Measurements from ENCODE around the gene SMR3B. TPM values are rescaled to one million over a fixed set of nuclear protein-coding genes. Genes with fewer than 3 reads are reported as not detected.

Gene SMR3B
- polyA plus RNA-seq, 1 donor from 2014 or later, result not detected

DNA sequence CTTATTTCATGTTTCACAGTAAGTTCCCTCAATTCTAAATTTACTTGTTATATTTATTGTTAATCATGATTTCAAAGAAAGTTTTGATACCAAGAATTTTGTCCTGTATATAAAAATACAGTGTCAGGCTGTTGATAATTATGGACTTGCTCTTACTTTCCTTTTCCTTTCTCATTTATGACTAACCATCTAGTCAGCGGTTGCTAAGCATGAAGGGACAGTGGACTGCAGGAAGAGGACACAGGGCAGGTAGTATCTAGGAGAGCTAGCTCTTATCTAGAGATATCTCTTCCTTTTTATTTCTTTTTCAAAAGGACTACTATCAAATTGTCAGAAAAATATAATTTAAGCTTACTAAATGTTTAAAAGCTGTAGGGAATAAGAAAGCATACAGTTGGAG lies 16.4 kb downstream of the SMR3B start:
- H3K27me3 Mint-ChIP-seq, result no peaks in the 10 kb centered on the region
- no peak overlapping the region for H3K4me3 Mint-ChIP-seq
- H3K9me3 Mint-ChIP-seq, result no peaks in the 10 kb centered on the region
- no peaks in the 10 kb centered on the region for H3K4me1 Mint-ChIP-seq
- no peak overlapping the region for H3K27ac Mint-ChIP-seq
- no peaks in the 10 kb centered on the region for H3K36me3 Mint-ChIP-seq

DNA sequence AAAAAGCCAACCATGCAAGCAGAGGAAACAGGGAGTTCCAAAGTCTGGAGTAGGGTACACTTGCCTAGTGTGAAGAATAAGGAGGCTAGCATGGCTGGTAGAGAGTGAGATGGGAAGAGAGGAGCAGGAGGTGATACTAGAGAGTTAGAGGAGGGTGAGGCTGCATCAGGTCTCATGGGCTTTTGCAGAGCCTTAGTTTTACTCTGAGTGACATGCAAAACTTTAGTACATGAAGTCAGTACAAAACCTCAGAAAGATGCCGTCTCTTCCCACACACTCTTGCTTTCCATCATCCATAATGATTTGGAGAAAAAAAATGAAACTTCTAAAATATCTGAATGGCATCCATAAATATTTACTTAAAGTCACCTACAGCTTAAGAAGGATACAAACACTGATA lies 19.8 kb downstream of the SMR3B start:
- peaks cover 0 to 5% (median 1%) of the 10 kb centered on the region in 3 donors for H3K4me1 Mint-ChIP-seq
- no peaks in the 10 kb centered on the region for H3K36me3 Mint-ChIP-seq
- no peak overlapping the region for H3K27ac Mint-ChIP-seq
- H3K4me3 Mint-ChIP-seq, result no peak overlapping the region
- H3K9me3 Mint-ChIP-seq, result no peaks in the 10 kb centered on the region
- H3K27me3 Mint-ChIP-seq, result no peaks in the 10 kb centered on the region

DNA sequence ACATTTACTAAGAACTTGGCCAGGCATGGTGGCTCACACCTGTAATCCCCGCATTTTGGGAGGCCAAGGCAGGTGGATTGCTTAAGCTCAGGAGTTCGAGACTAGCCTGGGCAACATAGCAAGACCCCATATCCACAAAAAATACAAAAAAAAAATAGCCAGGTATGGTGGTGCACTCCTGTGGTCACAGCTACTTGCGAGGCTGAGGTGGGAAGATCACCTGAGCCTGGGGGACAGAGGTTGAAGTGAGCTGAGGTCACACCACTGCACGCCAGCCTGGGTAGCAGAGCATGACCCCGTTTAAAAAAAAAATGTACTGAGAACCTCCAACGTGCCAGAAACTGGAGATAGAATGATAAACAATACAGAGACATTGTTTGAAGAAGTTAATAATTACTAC lies 22.8 kb downstream of the SMR3B start:
- Mint-ChIP-seq H3K36me3 (no peaks in the 10 kb centered on the region), H3K27me3 (no peaks in the 10 kb centered on the region), H3K4me1 (peaks cover 0 to 5% (median 1%) of the 10 kb centered on the region in 3 donors), H3K9me3 (peaks cover 0 to 2% (median 0%) of the 10 kb centered on the region in 3 donors), H3K4me3 (no peak overlapping the region), H3K27ac (no peak overlapping the region)

DNA sequence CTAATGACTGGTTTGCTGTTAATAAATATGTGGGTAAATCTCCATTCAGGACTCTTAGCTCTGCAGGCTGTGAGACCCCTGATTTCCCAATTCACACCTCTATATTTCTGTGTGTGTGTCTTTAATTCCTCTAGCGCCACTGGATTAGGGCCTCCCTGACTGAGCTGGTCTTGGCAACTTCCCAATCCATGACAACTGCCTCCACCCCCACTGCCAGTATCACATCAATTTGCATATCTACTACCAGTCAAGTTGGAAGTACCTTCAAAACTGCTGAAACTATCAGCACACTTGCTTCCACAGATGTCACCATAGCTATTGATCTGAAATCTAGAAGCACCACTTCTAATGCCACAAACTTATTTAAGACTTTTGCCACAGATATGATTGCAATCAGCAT lies 42.4 kb downstream of the SMR3B start:
- Mint-ChIP-seq H3K36me3 (peaks cover 2% of the 10 kb centered on the region), H3K4me1 (no peaks in the 10 kb centered on the region), H3K27me3 (no peaks in the 10 kb centered on the region), H3K4me3 (no peak overlapping the region), H3K27ac (no peak overlapping the region), H3K9me3 (peaks cover 4 to 9% (median 6%) of the 10 kb centered on the region in 3 donors)

DNA sequence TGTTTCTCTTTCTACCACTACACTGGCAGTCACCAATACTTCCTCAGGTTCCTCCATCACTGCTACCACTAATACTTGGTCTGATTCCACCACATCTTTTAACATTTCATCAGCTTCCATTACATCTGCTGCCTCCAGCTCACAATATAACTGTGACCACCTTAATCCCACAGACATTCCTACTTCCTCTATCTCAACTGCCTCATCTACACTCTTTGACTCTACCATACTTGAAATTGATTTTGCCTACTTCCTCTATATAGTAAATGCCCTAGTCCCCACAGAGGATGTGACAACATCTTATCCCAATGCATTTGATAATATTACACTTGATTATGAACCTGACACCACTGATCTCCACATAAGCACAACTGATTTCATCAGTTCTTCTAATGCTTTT lies 43.9 kb downstream of the SMR3B start:
- Mint-ChIP-seq H3K9me3 (peaks cover 4 to 9% (median 6%) of the 10 kb centered on the region in 3 donors), H3K27me3 (no peaks in the 10 kb centered on the region), H3K4me3 (no peak overlapping the region), H3K27ac (no peak overlapping the region), H3K4me1 (no peaks in the 10 kb centered on the region), H3K36me3 (peaks cover 2% of the 10 kb centered on the region)

DNA sequence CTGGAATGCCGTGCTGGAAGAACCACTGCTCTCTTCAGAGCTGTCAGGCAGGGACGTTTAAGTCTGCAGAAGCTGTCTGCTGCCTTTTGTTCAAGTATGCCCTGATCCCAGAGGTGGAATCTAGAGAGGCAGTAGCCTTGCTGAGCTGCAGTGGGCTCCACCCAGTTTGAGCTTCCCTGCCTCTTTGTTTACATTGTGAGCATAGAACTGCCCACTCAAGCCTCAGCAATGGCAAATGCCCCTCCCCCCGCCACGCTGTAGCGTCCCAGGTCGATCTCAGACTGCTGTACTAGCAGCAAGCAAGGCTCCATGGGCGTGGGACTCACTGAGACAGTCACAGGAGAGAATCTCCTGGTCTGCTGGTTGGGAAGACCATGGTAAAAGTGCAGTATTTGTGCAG lies 54.3 kb downstream of the SMR3B start:
- H3K27ac Mint-ChIP-seq, result no peak overlapping the region
- H3K9me3 Mint-ChIP-seq, result peaks cover 0 to 6% (median 4%) of the 10 kb centered on the region in 3 donors
- no peak overlapping the region for H3K4me3 Mint-ChIP-seq
- H3K36me3 Mint-ChIP-seq, result no peaks in the 10 kb centered on the region
- H3K4me1 Mint-ChIP-seq, result no peaks in the 10 kb centered on the region
- peaks cover 2% of the 10 kb centered on the region for H3K27me3 Mint-ChIP-seq

Other genes with a start within 250 kb of the SMR3B start
- gene PRR27, start 228.9 kb upstream of the SMR3B start, polyA plus RNA-seq, result not detected
- gene ODAM, start 187.4 kb upstream of the SMR3B start, polyA plus RNA-seq, result not detected
- not detected for gene FDCSP, start 157.0 kb upstream of the SMR3B start, polyA plus RNA-seq
- not detected for gene CSN3, start 140.5 kb upstream of the SMR3B start, polyA plus RNA-seq
- not detected for gene CABS1, start 48.1 kb upstream of the SMR3B start, polyA plus RNA-seq
- not detected for gene SMR3A, start 22.4 kb upstream of the SMR3B start, polyA plus RNA-seq
- gene OPRPN, start 14.8 kb downstream of the SMR3B start, polyA plus RNA-seq, result not detected
- gene MUC7, start 89.1 kb downstream of the SMR3B start, polyA plus RNA-seq, result not detected
- gene AMTN, start 135.4 kb downstream of the SMR3B start, polyA plus RNA-seq, result not detected
- gene AMBN, start 209.1 kb downstream of the SMR3B start, polyA plus RNA-seq, result not detected
- 1.7 TPM for gene ENAM, start 245.6 kb downstream of the SMR3B start, polyA plus RNA-seq

Measured in IgD-negative memory B cell (primary cell).